Measurements from ENCODE around the gene AGBL1. TPM values are rescaled to one million over a fixed set of nuclear protein-coding genes. Genes with fewer than 3 reads are reported as not detected.

Gene AGBL1
- total and polyA plus RNA-seq, 2 donors (not counting 3 experiments of a cell fraction or from before 2014, with no cell fraction given): not detected

- no peaks in the 10 kb centered on the region for H3K36me3 ChIP-seq (ENCODE audit: control insufficient read depth in 2 of 2, extremely low read depth in 1 of 2, insufficient read depth in 2 of 2, low read length in 2 of 2)
- H3K9me1 ChIP-seq (replicated peaks; ENCODE audit: control insufficient read depth, extremely low read depth, insufficient read depth, low read length): no peaks in the 10 kb centered on the region
- TF ChIP-seq POLR2AphosphoS5 (IDR thresholded peaks at IDR 0.05; ENCODE audit: insufficient read depth, low read depth, low read length) (no peak), POLR2A (IDR thresholded peaks at IDR 0.05; ENCODE audit: low read depth, low read length) (no peak), CTCF (IDR thresholded peaks at IDR 0.05; ENCODE audit: extremely low read depth in 1 of 2, insufficient read depth in 1 of 2, low read depth in 1 of 2, low read length in 2 of 2) (no peak), JUN (IDR thresholded peaks at IDR 0.05; ENCODE audit: borderline replicate concordance, insufficient read depth, insufficient read length, low read depth) (no peak), EZH2 (IDR thresholded peaks at IDR 0.05; ENCODE audit: borderline replicate concordance, low read depth, low read length, severe bottlenecking) (no peak), FOS (IDR thresholded peaks at IDR 0.05; ENCODE audit: borderline replicate concordance, insufficient read depth, low read length) (no peak), GATA2 (IDR thresholded peaks at IDR 0.05; ENCODE audit: insufficient read depth, insufficient read length, low read depth, low read length) (no peak), MYC (IDR thresholded peaks at IDR 0.05; ENCODE audit: low read depth, low read length) (no peak), MAX (IDR thresholded peaks at IDR 0.05; ENCODE audit: insufficient read depth, insufficient read length) (no peak)
- H3K4me3 ChIP-seq (replicated peaks in 1 of 3; ENCODE audit: insufficient read depth in 1 of 3, low read depth in 1 of 3, low read length in 3 of 3): no peak overlapping the region
- no peak overlapping the region for H3K4me2 ChIP-seq (ENCODE audit: insufficient read depth, low read length)
- intact Hi-C loops (cut with micrococcal nuclease): no loop called here
- H3K79me2 ChIP-seq (ENCODE audit: control insufficient read depth, insufficient read depth, low read length): no peaks in the 10 kb centered on the region
- no peak overlapping the region for H2AFZ ChIP-seq (ENCODE audit: low read depth, low read length)
- no peak overlapping the region for H3K27ac ChIP-seq (ENCODE audit: insufficient read depth, low read depth, low read length)
- CTCF ChIA-PET: no interaction called here
- no peaks in the 10 kb centered on the region for H3K27me3 ChIP-seq (ENCODE audit: control insufficient read depth in 2 of 2, insufficient read depth in 2 of 2, low read length in 2 of 2)
- dilution Hi-C loops (cut with MboI; ENCODE audit: extremely low pct_ligation_motif_present, low sequenced_read_pairs): no loop called here
- no peaks in the 10 kb centered on the region for H4K20me1 ChIP-seq (replicated peaks; ENCODE audit: control insufficient read depth, extremely low read depth, insufficient read depth, low read length)
- no peaks in the 10 kb centered on the region for H3K4me1 ChIP-seq (ENCODE audit: control insufficient read depth, extremely low read depth, insufficient read depth, low read length)
- no peak for FAIRE-seq
- no peak overlapping the region for H3K9ac ChIP-seq (replicated peaks; ENCODE audit: extremely low read depth, insufficient read depth, low read length)
- no TSS peak for BruUV-seq (replicated peaks)
- POLR2A ChIA-PET: no interaction called here
- no peak for DNase-seq (ENCODE audit: low read depth, low spot score)
- peaks cover 2% of the 10 kb centered on the region for H3K9me3 ChIP-seq (replicated peaks; ENCODE audit: control insufficient read depth, insufficient read depth, low read length)
Observed at GRCh38 chr15:86106306-86106705, 26.6 kb downstream of the AGBL1 start.

Measured in endothelial cell of umbilical vein (primary cell).